GM21360 (cell line): Measurements from ENCODE around the gene SMAD6.

ENCODE experiments used
- ATAC-seq: cut with Tn5 transposase; IDR thresholded peaks from one replicate; pipeline ENCODE4 v1.9.1; 2021; ENCODE audit warnings: mild to moderate bottlenecking, moderate library complexity; ENCODE audit not compliant: unreplicated experiment

Gene SMAD6

GRCh38 chr15:66788024-66788423, 86.0 kb downstream of the SMAD6 start:
- no peak for ATAC-seq

- ATAC-seq = no peak
Observed at GRCh38 chr15:66789029-66790025, 87.3 kb downstream of the SMAD6 start.

GRCh38 chr15:66795851-66796250, 93.8 kb downstream of the SMAD6 start:
- no peak for ATAC-seq

- ATAC-seq = no peak
Observed at GRCh38 chr15:66796343-66796742, 94.3 kb downstream of the SMAD6 start.

GRCh38 chr15:66797921-66798320, 95.9 kb downstream of the SMAD6 start:
- ATAC-seq = no peak

- no peak for ATAC-seq
Observed at GRCh38 chr15:66798426-66799061, 96.5 kb downstream of the SMAD6 start.

GRCh38 chr15:66799242-66799641, 97.2 kb downstream of the SMAD6 start:
- no peak for ATAC-seq

GRCh38 chr15:66800584-66801235, 98.7 kb downstream of the SMAD6 start:
- ATAC-seq = no peak

- no peak for ATAC-seq
Observed at GRCh38 chr15:66801266-66801665, 99.2 kb downstream of the SMAD6 start.

GRCh38 chr15:66802025-66803001, 100.3 kb downstream of the SMAD6 start:
- ATAC-seq = no peak

GRCh38 chr15:66803182-66803729, 101.2 kb downstream of the SMAD6 start:
- ATAC-seq = no peak

- ATAC-seq = no peak
Observed at GRCh38 chr15:66803749-66804148, 101.7 kb downstream of the SMAD6 start.

GRCh38 chr15:66805202-66805885, 103.3 kb downstream of the SMAD6 start:
- ATAC-seq = no peak

GRCh38 chr15:66808181-66808824, 106.3 kb downstream of the SMAD6 start:
- no peak for ATAC-seq

GRCh38 chr15:66809664-66810063, 107.6 kb downstream of the SMAD6 start:
- ATAC-seq = no peak

- no peak for ATAC-seq
Observed at GRCh38 chr15:66815318-66815717, 113.3 kb downstream of the SMAD6 start.

GRCh38 chr15:66816201-66816600, 114.2 kb downstream of the SMAD6 start:
- ATAC-seq = no peak

GRCh38 chr15:66819084-66819483, 117.0 kb downstream of the SMAD6 start:
- ATAC-seq = no peak
